ENCODE data around the gene SUGT1.
A peak's percentile ranks its signal among the peaks of the same experiment; 100 is the strongest.

Gene SUGT1

DNA sequence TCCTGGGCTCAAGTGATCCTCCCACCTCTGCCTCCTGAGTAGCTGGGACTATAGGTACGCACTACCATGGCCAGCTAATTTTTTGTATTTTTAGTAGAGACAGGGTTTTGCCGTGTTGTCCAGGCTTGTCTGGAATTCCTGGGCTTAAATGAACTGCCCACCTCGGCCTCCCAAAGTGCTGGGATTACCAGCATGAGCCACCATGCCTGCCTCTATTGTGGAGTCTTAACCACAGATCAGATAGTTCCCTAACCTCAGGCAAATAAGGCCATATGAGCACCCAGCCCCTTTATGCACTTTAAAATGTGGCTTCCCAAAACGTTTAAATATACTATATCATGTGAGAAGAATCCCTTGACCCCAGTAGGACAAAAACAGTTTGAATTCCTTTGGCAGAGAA lies 70.5 kb downstream of the SUGT1 start:
- H3K27me3 ChIP-seq (ENCODE audit: insufficient read depth, low read depth, severe bottlenecking) = no peaks in the 10 kb centered on the region
- no peak overlapping the region for H3K27ac ChIP-seq
- no peak for TF ChIP-seq CTCF (IDR thresholded peaks at IDR 0.05; ENCODE audit: low read depth, low read length)
- no peaks in the 10 kb centered on the region for H3K36me3 ChIP-seq
- no peak overlapping the region for H3K4me3 ChIP-seq (ENCODE audit: low read depth, low read length)
- DNase-seq = no peak
- no peaks in the 10 kb centered on the region for H3K9me3 ChIP-seq (ENCODE audit: severe bottlenecking)

GRCh38 chr13:52725302-52725701 lies 72.7 kb downstream of the SUGT1 start:
- no peaks in the 10 kb centered on the region for H3K27me3 ChIP-seq (ENCODE audit: insufficient read depth, low read depth, severe bottlenecking)
- no peak overlapping the region for H3K27ac ChIP-seq
- no peaks in the 10 kb centered on the region for H3K9me3 ChIP-seq (ENCODE audit: severe bottlenecking)
- no peak for TF ChIP-seq CTCF (IDR thresholded peaks at IDR 0.05; ENCODE audit: low read depth, low read length)
- no peak for DNase-seq
- no peaks in the 10 kb centered on the region for H3K36me3 ChIP-seq
- H3K4me3 ChIP-seq (ENCODE audit: low read depth, low read length) = no peak overlapping the region

GRCh38 chr13:52726258-52726657 lies 73.6 kb downstream of the SUGT1 start:
- no peak for DNase-seq
- H3K4me3 ChIP-seq (ENCODE audit: low read depth, low read length) = no peak overlapping the region
- H3K27me3 ChIP-seq (ENCODE audit: insufficient read depth, low read depth, severe bottlenecking) = no peaks in the 10 kb centered on the region
- H3K36me3 ChIP-seq = no peaks in the 10 kb centered on the region
- H3K27ac ChIP-seq = no peak overlapping the region
- no peak for TF ChIP-seq CTCF (IDR thresholded peaks at IDR 0.05; ENCODE audit: low read depth, low read length)
- no peaks in the 10 kb centered on the region for H3K9me3 ChIP-seq (ENCODE audit: severe bottlenecking)

GRCh38 chr13:52734075-52734623 lies 81.5 kb downstream of the SUGT1 start:
- no peaks in the 10 kb centered on the region for H3K36me3 ChIP-seq
- no peak for TF ChIP-seq CTCF (IDR thresholded peaks at IDR 0.05; ENCODE audit: low read depth, low read length)
- H3K27ac ChIP-seq = no peak overlapping the region
- DNase-seq = no peak
- no peak overlapping the region for H3K4me3 ChIP-seq (ENCODE audit: low read depth, low read length)
- H3K9me3 ChIP-seq (ENCODE audit: severe bottlenecking) = no peaks in the 10 kb centered on the region
- no peaks in the 10 kb centered on the region for H3K27me3 ChIP-seq (ENCODE audit: insufficient read depth, low read depth, severe bottlenecking)

GRCh38 chr13:52736891-52737290 lies 84.3 kb downstream of the SUGT1 start:
- peak; percentile 25 for DNase-seq
- TF ChIP-seq CTCF (IDR thresholded peaks at IDR 0.05; ENCODE audit: low read depth, low read length) = no peak
- no peaks in the 10 kb centered on the region for H3K27me3 ChIP-seq (ENCODE audit: insufficient read depth, low read depth, severe bottlenecking)
- H3K4me3 ChIP-seq (ENCODE audit: low read depth, low read length) = no peak overlapping the region
- no peak overlapping the region for H3K27ac ChIP-seq
- H3K9me3 ChIP-seq (ENCODE audit: severe bottlenecking) = no peaks in the 10 kb centered on the region
- no peaks in the 10 kb centered on the region for H3K36me3 ChIP-seq

DNA sequence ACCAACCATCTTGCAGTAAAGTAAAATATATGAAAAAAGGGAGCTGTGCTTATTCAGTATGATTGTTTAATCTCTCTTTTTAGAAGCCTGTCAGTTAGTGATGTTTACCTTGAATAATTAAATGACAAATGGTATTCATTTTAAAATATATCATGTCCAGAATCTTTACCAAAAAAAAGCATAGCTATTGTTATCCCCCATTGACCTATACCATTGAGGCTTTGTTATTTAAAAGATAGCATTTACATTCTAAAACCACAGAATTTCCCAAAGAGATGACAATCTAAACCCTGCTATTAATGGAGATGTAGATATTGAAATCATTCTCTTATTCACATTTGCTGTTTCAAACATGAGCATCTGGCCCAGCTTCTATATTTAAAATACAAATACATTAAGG lies 84.8 kb downstream of the SUGT1 start:
- no peaks in the 10 kb centered on the region for H3K36me3 ChIP-seq
- TF ChIP-seq CTCF (IDR thresholded peaks at IDR 0.05; ENCODE audit: low read depth, low read length) = no peak

More for the DNA sequence above, 84.8 kb downstream of the SUGT1 start:
- Histone ChIP-seq H3K27me3 (ENCODE audit: insufficient read depth, low read depth, severe bottlenecking) (no peaks in the 10 kb centered on the region), H3K9me3 (ENCODE audit: severe bottlenecking) (no peaks in the 10 kb centered on the region), H3K27ac (no peak overlapping the region), H3K4me3 (ENCODE audit: low read depth, low read length) (no peak overlapping the region)
- no peak for DNase-seq
